Mesenchymal stem cell (in vitro differentiated cells and primary cell): ENCODE measurements around the gene EML1.

Experiments used
- DNase-seq: peaks from one replicate; pipeline ENCODE4 v3.0.0-alpha.2; 2013
- H2AFZ ChIP-seq: one replicate; pipeline ENCODE4 v1.6.1; 2013; ENCODE audit warnings: low read depth, mild to moderate bottlenecking, control low read depth, inconsistent platforms, low read length, moderate library complexity
- H2AK5ac ChIP-seq: 2 replicates; pipeline ENCODE4 v1.6.1; 2013; ENCODE audit warnings: low read length, moderate library complexity, mild to moderate bottlenecking, inconsistent platforms; ENCODE audit not compliant: severe bottlenecking
- H2BK120ac ChIP-seq: one replicate; pipeline ENCODE4 v1.6.1; 2013; ENCODE audit warnings: low read depth, mild to moderate bottlenecking, inconsistent platforms, low read length, moderate library complexity
- H2BK12ac ChIP-seq, 2 experiments: one replicate each; pipeline ENCODE4 v1.6.1; 2013; ENCODE audit warnings: inconsistent platforms in 2 of 2, low read length in 2 of 2, mild to moderate bottlenecking in 2 of 2, moderate library complexity in 2 of 2, control low read depth in 1 of 2
- H2BK15ac ChIP-seq: one replicate; pipeline ENCODE4 v1.6.1; 2013; ENCODE audit warnings: mild to moderate bottlenecking, low read depth, inconsistent platforms; ENCODE audit not compliant: poor library complexity, severe bottlenecking
- H2BK5ac ChIP-seq: 2 replicates; pipeline ENCODE4 v1.6.1; 2013; ENCODE audit warnings: low read depth, mild to moderate bottlenecking, low read length, control low read depth, inconsistent platforms; ENCODE audit not compliant: poor library complexity, severe bottlenecking
- H3K14ac ChIP-seq, 2 experiments: one replicate each; pipeline ENCODE4 v1.6.1; 2013; ENCODE audit warnings: inconsistent platforms in 2 of 2, low read length in 2 of 2, control low read depth in 1 of 2, mild to moderate bottlenecking in 1 of 2, moderate library complexity in 1 of 2
- H3K18ac ChIP-seq, 2 experiments: one replicate each; pipeline ENCODE4 v1.6.1; 2013; ENCODE audit warnings: inconsistent platforms in 2 of 2, low read length in 2 of 2, control low read depth in 1 of 2, low read depth in 1 of 2, mild to moderate bottlenecking in 1 of 2
- H3K23ac ChIP-seq, 2 experiments: one replicate each; pipeline ENCODE4 v1.6.1; 2013; ENCODE audit warnings: inconsistent platforms in 2 of 2, low read length in 2 of 2, mild to moderate bottlenecking in 2 of 2, moderate library complexity in 2 of 2, control low read depth in 1 of 2
- H3K27ac ChIP-seq: 2 replicates; pipeline ENCODE4 v1.5.1; 2013; ENCODE audit warnings: mild to moderate bottlenecking, moderate library complexity, low read length, control low read depth, inconsistent platforms; ENCODE audit not compliant: poor library complexity, severe bottlenecking
- H3K27me3 ChIP-seq, 2 experiments: 2 replicates each; pipeline versions ENCODE4 v1.6.1 to v1.7.0; 2013; ENCODE audit warnings: low read length in 2 of 2, mild to moderate bottlenecking in 2 of 2, moderate library complexity in 2 of 2, control low read depth in 1 of 2, inconsistent platforms in 1 of 2; ENCODE audit not compliant: control insufficient read depth in 1 of 2, insufficient read depth in 1 of 2
- H3K36me3 ChIP-seq, 2 experiments: 2 replicates each; pipeline versions ENCODE4 v1.6.1 to v1.7.0; 2013; ENCODE audit warnings: low read length in 2 of 2, control low read depth in 1 of 2, inconsistent platforms in 1 of 2, low read depth in 1 of 2, mild to moderate bottlenecking in 1 of 2; ENCODE audit not compliant: insufficient read depth in 2 of 2, control insufficient read depth in 1 of 2
- H3K4ac ChIP-seq, 2 experiments: one replicate each; pipeline ENCODE4 v1.6.1; 2013; ENCODE audit warnings: inconsistent platforms in 2 of 2, low read length in 2 of 2, mild to moderate bottlenecking in 2 of 2, moderate library complexity in 2 of 2, control low read depth in 1 of 2, low read depth in 1 of 2
- H3K4me1 ChIP-seq: 2 replicates; pipeline ENCODE4 v1.6.1; 2013; ENCODE audit warnings: low read depth, low read length, control low read depth; ENCODE audit not compliant: control insufficient read depth, insufficient read depth
- H3K4me2 ChIP-seq: 2 replicates; pipeline ENCODE4 v1.6.1; 2013; ENCODE audit warnings: low read length, mild to moderate bottlenecking, inconsistent platforms; ENCODE audit not compliant: poor library complexity, severe bottlenecking
- H3K4me3 ChIP-seq, 2 experiments: 2 replicates each; pipeline versions ENCODE4 v1.5.1 to v1.7.0; 2013; ENCODE audit warnings: low read length in 2 of 2, mild to moderate bottlenecking in 2 of 2, control low read depth in 1 of 2, low read depth in 1 of 2; ENCODE audit not compliant: insufficient read depth in 1 of 2
- H3K79me1 ChIP-seq: replicated peaks from 2 replicates; pipeline ENCODE4 v1.6.1; 2013; ENCODE audit warnings: mild to moderate bottlenecking, control low read depth, low read length, inconsistent platforms; ENCODE audit not compliant: poor library complexity, severe bottlenecking
- H3K9ac ChIP-seq: 2 replicates; pipeline ENCODE4 v1.7.0; 2013; ENCODE audit warnings: mild to moderate bottlenecking, low read length, moderate library complexity
- H3K9me3 ChIP-seq: 2 replicates; pipeline ENCODE4 v1.7.0; 2013; ENCODE audit warnings: mild to moderate bottlenecking, low read length; ENCODE audit not compliant: control insufficient read depth
- H4K8ac ChIP-seq: one replicate; pipeline ENCODE4 v1.6.1; 2013; ENCODE audit warnings: inconsistent platforms, mild to moderate bottlenecking, low read length, moderate library complexity
- H4K91ac ChIP-seq: one replicate; pipeline ENCODE4 v1.6.1; 2013; ENCODE audit warnings: mild to moderate bottlenecking, low read length, inconsistent platforms
- WGBS: methylation state at CpG from one replicate; pipeline ENCODE4 v1.1.7; 2013; ENCODE audit warnings: mixed read lengths; 5-methylcytosine and 5-hydroxymethylcytosine counted together

Gene EML1

GRCh38 chr14:99874306-99874705 lies 81.1 kb downstream of the EML1 start:
- Histone ChIP-seq H4K8ac (no peak overlapping the region), H2BK5ac (no peak overlapping the region), H3K4ac (no peak overlapping the region), H3K4me1 (peaks cover 2% of the 10 kb centered on the region), H2BK12ac (no peak overlapping the region), H2AFZ (no peak overlapping the region), H3K27me3 (no peaks in the 10 kb centered on the region), H3K18ac (no peak overlapping the region), H3K79me1 (peaks cover 5% of the 10 kb centered on the region), H3K9me3 (no peaks in the 10 kb centered on the region), H2BK15ac (no peak overlapping the region), H3K23ac (no peak overlapping the region), H3K27ac (no peak overlapping the region), H2BK120ac (no peak overlapping the region), H3K36me3 (no peaks in the 10 kb centered on the region), H3K9ac (no peak overlapping the region), H3K4me2 (no peak overlapping the region), H2AK5ac (no peak overlapping the region), H3K14ac (no peak overlapping the region), H4K91ac (no peak overlapping the region), H3K4me3 (no peak overlapping the region)
- WGBS: 86% methylated on average over 4 of the region's 4 CpGs
- no peak for DNase-seq

GRCh38 chr14:99875421-99875820 lies 82.2 kb downstream of the EML1 start:
- no peak overlapping the region for H3K23ac ChIP-seq
- no peak overlapping the region for H3K4me3 ChIP-seq
- 90% methylated on average over 6 of the region's 6 CpGs for WGBS
- peaks cover 4% of the 10 kb centered on the region for H3K79me1 ChIP-seq
- no peak overlapping the region for H2AK5ac ChIP-seq
- H3K9ac ChIP-seq: peak overlapping the region; percentile 4
- no peak overlapping the region for H3K14ac ChIP-seq
- H3K4me2 ChIP-seq: no peak overlapping the region
- H2AFZ ChIP-seq: no peak overlapping the region
- no peak overlapping the region for H3K27ac ChIP-seq
- no peak for DNase-seq
- H4K91ac ChIP-seq: no peak overlapping the region
- H3K18ac ChIP-seq: no peak overlapping the region
- H2BK15ac ChIP-seq: no peak overlapping the region
- H3K36me3 ChIP-seq: no peaks in the 10 kb centered on the region
- H4K8ac ChIP-seq: no peak overlapping the region
- H2BK5ac ChIP-seq: no peak overlapping the region
- H2BK12ac ChIP-seq: no peak overlapping the region
- H3K27me3 ChIP-seq: no peaks in the 10 kb centered on the region
- H3K9me3 ChIP-seq: no peaks in the 10 kb centered on the region
- H3K4me1 ChIP-seq: peaks cover 2% of the 10 kb centered on the region
- H3K4ac ChIP-seq: no peak overlapping the region
- no peak overlapping the region for H2BK120ac ChIP-seq

GRCh38 chr14:99875836-99876235 lies 82.6 kb downstream of the EML1 start:
- H3K18ac ChIP-seq: no peak overlapping the region
- no peak overlapping the region for H4K8ac ChIP-seq
- H3K79me1 ChIP-seq: peaks cover 4% of the 10 kb centered on the region
- no peak overlapping the region for H3K23ac ChIP-seq
- H3K4me2 ChIP-seq: no peak overlapping the region
- H2BK5ac ChIP-seq: no peak overlapping the region
- H3K27ac ChIP-seq: no peak overlapping the region
- H3K9ac ChIP-seq: peak overlapping the region; percentile 4
- no peak overlapping the region for H2BK12ac ChIP-seq
- H3K14ac ChIP-seq: no peak overlapping the region
- H3K4me1 ChIP-seq: peaks cover 2% of the 10 kb centered on the region
- no peak overlapping the region for H3K4me3 ChIP-seq
- H2AFZ ChIP-seq: no peak overlapping the region
- no peaks in the 10 kb centered on the region for H3K9me3 ChIP-seq
- no peak overlapping the region for H3K4ac ChIP-seq
- no peak overlapping the region for H2BK15ac ChIP-seq
- DNase-seq: no peak
- no peaks in the 10 kb centered on the region for H3K27me3 ChIP-seq
- H3K36me3 ChIP-seq: no peaks in the 10 kb centered on the region
- no peak overlapping the region for H2BK120ac ChIP-seq
- no peak overlapping the region for H2AK5ac ChIP-seq
- no peak overlapping the region for H4K91ac ChIP-seq

GRCh38 chr14:99876406-99876805 lies 83.2 kb downstream of the EML1 start:
- Histone ChIP-seq H4K8ac (no peak overlapping the region), H3K4me3 (no peak overlapping the region), H2AFZ (no peak overlapping the region), H2BK15ac (no peak overlapping the region), H3K27me3 (no peaks in the 10 kb centered on the region), H2AK5ac (no peak overlapping the region), H3K14ac (no peak overlapping the region), H3K9ac (no peak overlapping the region), H3K4me2 (no peak overlapping the region), H3K4ac (no peak overlapping the region), H3K4me1 (peaks cover 2% of the 10 kb centered on the region), H2BK5ac (no peak overlapping the region), H3K23ac (no peak overlapping the region), H3K79me1 (peaks cover 4% of the 10 kb centered on the region), H3K9me3 (no peaks in the 10 kb centered on the region), H4K91ac (no peak overlapping the region), H3K18ac (no peak overlapping the region), H2BK120ac (no peak overlapping the region), H3K36me3 (no peaks in the 10 kb centered on the region), H3K27ac (no peak overlapping the region), H2BK12ac (no peak overlapping the region)
- DNase-seq: no peak
- WGBS: 84% methylated on average over 9 of the region's 9 CpGs
